ENCODE data around the gene MYO3A.

MYO3A gene

GRCh38 chr10:26217396-26218086, 283.5 kb downstream of the MYO3A start:
- DNase-seq, result no peak

GRCh38 chr10:26219676-26220075, 285.6 kb downstream of the MYO3A start:
- DNase-seq, result no peak

GRCh38 chr10:26220901-26221300, 286.9 kb downstream of the MYO3A start:
- no peak for DNase-seq

- DNase-seq, result no peak
Measured at GRCh38 chr10:26221541-26221940, 287.5 kb downstream of the MYO3A start.

GRCh38 chr10:26222563-26222962, 288.5 kb downstream of the MYO3A start:
- DNase-seq, result no peak

- DNase-seq, result no peak
Measured at GRCh38 chr10:26225322-26225721, 291.3 kb downstream of the MYO3A start.

DNA sequence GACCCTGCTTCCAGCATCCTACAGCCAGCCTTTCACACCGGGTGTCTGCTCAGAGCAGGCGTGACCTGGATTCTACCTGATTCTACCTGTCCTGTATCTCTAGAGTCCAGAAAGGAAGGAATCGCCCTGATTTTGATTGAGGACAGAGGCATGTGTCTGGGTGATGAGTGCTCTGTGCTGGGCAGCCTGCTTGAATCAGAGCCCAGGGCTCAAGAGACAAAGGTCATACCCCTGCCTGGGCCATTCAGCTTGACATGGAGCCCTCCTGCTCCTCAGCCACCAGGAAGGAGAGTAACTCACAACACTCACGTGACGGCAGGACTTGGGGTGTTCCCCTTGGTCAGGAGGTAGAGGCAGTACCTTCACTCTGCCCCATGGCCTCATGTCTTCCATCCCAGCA, 293.8 kb downstream of the MYO3A start:
- DNase-seq, result no peak

GRCh38 chr10:26232174-26232573, 298.1 kb downstream of the MYO3A start:
- DNase-seq, result no peak

- DNase-seq, result no peak
Measured at GRCh38 chr10:26235761-26236160, 301.7 kb downstream of the MYO3A start.

- no peak for DNase-seq
Measured at GRCh38 chr10:26238378-26238777, 304.3 kb downstream of the MYO3A start.

DNA sequence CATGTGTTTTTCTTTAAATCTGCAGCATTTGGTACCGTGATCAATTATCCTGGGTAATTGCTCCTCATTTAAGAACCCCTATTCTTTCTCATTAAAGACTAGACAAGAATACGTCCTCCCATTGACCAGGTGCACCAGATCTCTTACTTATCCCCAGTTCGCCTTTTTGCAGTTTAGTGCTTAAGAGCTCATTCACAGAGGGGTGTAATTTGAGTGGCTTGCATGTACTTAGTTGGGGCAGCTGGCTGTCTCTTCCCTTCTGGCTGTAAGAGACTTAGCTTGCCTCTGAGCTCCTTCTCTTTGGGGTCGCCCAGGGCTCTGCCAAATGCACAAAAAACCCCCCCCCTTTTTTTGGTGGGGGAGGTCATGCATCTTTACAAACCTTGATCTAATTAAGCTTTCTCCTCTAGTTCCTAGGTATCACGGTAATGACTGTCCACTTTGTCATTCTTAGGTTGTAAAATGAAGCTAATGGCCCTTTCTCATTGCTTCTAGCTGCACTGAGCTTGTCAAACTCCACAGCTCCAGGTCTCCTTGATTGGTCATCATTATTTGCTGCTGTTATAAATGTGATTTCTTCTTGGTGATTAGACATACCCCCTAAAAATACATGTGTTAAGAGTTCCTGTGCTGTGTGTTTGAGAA, 308.8 kb downstream of the MYO3A start:
- no peak for DNase-seq

GRCh38 chr10:26243351-26243720, 309.3 kb downstream of the MYO3A start:
- no peak for DNase-seq

DNA sequence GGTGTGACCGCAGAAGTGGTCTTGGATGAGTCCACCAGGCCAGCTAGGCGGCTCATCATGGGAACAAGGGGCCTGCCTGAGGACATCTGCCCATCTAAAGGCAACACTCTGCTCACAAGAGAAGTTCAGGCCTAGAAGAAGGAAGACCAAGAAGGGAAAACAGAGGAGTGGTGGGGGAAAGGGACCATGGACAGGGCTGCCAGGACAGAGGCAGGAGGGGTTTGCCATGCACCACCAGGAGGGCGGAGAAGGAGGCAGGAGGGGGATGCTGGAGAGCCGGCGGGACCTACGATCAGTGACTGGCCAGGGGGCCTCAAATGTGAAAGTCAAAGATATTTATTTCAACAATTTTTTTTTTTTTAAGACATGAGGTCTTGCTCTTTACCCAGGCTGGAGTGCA, 315.7 kb downstream of the MYO3A start:
- no peak for DNase-seq

DNA sequence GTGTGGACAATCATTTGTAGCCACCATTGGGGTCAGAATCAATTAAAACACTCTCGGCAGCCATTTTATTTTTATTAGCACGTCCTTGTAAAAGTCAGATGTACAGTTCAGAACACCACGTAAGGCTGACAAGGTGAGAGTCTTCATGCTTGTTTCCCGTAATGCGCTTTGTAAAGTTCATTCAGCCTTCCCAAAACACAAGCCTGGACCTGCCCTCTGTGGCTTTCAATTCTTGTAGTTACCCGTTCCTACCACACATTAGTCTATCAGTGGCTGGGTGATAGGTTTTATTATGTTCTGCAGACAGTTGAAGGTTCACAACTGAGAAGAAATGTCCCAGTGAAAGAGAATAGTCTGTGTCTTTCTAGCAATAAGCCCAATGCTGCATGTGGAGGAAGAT, 317.9 kb downstream of the MYO3A start:
- DNase-seq, result no peak

GRCh38 chr10:26254616-26255015, 320.6 kb downstream of the MYO3A start:
- DNase-seq, result no peak

DNA sequence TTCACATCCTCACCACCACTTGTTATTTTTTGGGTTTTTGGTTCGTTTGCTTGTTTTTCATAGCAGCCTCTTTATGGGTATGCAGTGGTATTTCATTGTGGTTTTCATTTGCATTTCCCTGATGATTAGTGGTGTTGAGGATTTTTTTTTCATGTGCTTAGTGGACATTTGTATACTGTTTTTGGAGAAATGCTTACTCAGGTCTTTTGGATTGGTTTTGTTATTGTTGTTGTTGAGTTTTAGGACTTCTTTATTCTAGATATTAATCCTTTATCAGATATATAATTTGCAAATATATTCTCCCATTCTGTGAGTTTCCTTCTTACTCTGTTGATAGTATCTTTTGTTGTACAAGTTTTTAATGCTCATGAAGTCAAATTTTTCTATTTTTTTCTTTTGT, 325.3 kb downstream of the MYO3A start:
- DNase-seq, result no peak
